Activated naive CD8-positive, alpha-beta T cell treated with anti-CD3 and anti-CD28 coated beads, Interleukin-2, amount 50 U/mL, for 16 hours (primary cell): ENCODE results near the gene SRPRA.
"Not testable (repeated sequence)": the region's sequence is repeated elsewhere in the genome, so short reads cannot be mapped to it uniquely, and the experiment has no call there.

ENCODE experiments used
- DNase-seq: peaks from one replicate; pipeline ENCODE4 v3.0.0-alpha.2; 2020; ENCODE audit warnings: low read depth, low spot score

The SRPRA gene

GRCh38 chr11:126282736-126283591 lies 14.3 kb upstream of the SRPRA start, which contains the start of gene TIRAP:
Gene TIRAP, plus strand, starts transcription at chr11:126283093. Its CDS starts 7,802 bp downstream, at chr11:126290895.
- peak; percentile 15 for DNase-seq

GRCh38 chr11:126282361-126282735 lies 13.7 kb upstream of the SRPRA start:
- no peak for DNase-seq

- no peak for DNase-seq
Observed at GRCh38 chr11:126281666-126282175, 13.0 kb upstream of the SRPRA start.

GRCh38 chr11:126281245-126281644 lies 12.6 kb upstream of the SRPRA start:
- DNase-seq: no peak

- no peak for DNase-seq
Observed at GRCh38 chr11:126280595-126280994, 11.9 kb upstream of the SRPRA start.

GRCh38 chr11:126279191-126279590 lies 10.5 kb upstream of the SRPRA start:
- no peak for DNase-seq

GRCh38 chr11:126277780-126278179 lies 9.1 kb upstream of the SRPRA start:
- DNase-seq: no peak

- no peak for DNase-seq
Observed at GRCh38 chr11:126277322-126277721, 8.6 kb upstream of the SRPRA start.

- no peak for DNase-seq
Observed at GRCh38 chr11:126268361-126268707, 361 bp downstream of the SRPRA start.

GRCh38 chr11:126267650-126268049 lies 1.0 kb downstream of the SRPRA start:
- no peak for DNase-seq

- DNase-seq: no peak
Observed at GRCh38 chr11:126265811-126266210, 2.9 kb downstream of the SRPRA start.

- no peak for DNase-seq
Observed at GRCh38 chr11:126263489-126263888, 5.2 kb downstream of the SRPRA start.

GRCh38 chr11:126262216-126262615 lies 6.5 kb downstream of the SRPRA start:
- no peak for DNase-seq

- no peak for DNase-seq
Observed at GRCh38 chr11:126257764-126258163, 10.9 kb downstream of the SRPRA start.

- DNase-seq: no peak
Observed at GRCh38 chr11:126257144-126257543, 11.6 kb downstream of the SRPRA start.

GRCh38 chr11:126256216-126256615 lies 12.5 kb downstream of the SRPRA start:
- DNase-seq: no peak

GRCh38 chr11:126255507-126255906 lies 13.2 kb downstream of the SRPRA start:
- DNase-seq: not testable (repeated sequence)

- no peak for DNase-seq
Observed at GRCh38 chr11:126254819-126255218, 13.9 kb downstream of the SRPRA start.

- no peak for DNase-seq
Observed at GRCh38 chr11:126253265-126253664, 15.4 kb downstream of the SRPRA start.

GRCh38 chr11:126246636-126247035 lies 22.1 kb downstream of the SRPRA start:
- DNase-seq: no peak

GRCh38 chr11:126233391-126233790 lies 35.3 kb downstream of the SRPRA start:
- DNase-seq: no peak

- no peak for DNase-seq
Observed at GRCh38 chr11:126232683-126233082, 36.0 kb downstream of the SRPRA start.

GRCh38 chr11:126231725-126232459 lies 36.8 kb downstream of the SRPRA start:
- DNase-seq: no peak
